ENCODE data around the gene PIK3R4.

PIK3R4 gene

DNA sequence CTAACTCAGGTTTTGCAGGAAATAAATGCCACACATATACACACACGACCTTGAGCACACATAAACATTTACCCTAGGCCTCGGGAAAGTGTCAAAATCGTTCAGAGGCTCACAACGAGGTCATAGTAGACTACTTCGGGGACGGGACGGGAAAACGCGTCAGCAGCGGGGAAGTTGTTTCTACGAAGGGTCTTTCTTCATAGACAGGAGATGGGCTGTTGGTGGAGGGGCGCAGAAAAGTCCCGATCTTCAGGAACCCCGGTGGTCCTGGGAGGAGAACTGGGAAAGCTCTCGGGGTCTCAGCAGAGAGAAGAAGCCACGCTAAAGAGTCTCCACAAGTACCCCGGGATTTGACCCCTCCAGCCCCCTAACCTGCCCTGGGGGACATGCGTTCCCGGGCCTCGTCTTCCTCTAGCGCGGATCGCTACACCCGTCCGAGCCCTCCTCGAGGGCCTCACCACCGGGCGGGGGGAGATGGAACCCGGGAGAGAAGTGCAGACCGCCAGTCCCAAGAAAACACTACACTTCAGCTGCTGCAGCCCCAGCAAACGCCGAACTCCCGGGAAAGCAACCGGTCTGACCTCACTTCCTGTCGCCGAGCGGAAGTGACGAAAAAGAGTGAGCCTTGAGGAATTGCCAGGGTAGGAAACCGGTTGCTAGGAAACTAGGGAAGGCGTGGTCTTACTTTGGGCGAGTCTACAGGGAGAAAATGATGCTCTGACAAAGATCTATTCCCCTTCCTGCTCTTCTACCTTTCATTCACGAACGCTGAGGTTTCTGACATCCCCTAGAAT is at the start of gene PIK3R4:
TSS of gene PIK3R4 (minus strand) at position 584 of the 794 bp plus-strand sequence. CDS start 1,611 bp downstream, outside the sequence.
- no peaks in the 10 kb centered on the region for H3K36me3 ChIP-seq (ENCODE audit: control insufficient read depth, insufficient read depth, low read length)
- peak within 1 kb of the TSS; percentile 90 for H3K9ac ChIP-seq (ENCODE audit: low read length)
- no peaks in the 10 kb centered on the region for H3K27me3 ChIP-seq (ENCODE audit: control insufficient read depth, insufficient read depth, low read length)
- peaks cover 7% of the 10 kb centered on the region for H3K4me1 ChIP-seq (ENCODE audit: control insufficient read depth, insufficient read depth, low read length)
- H3K9me3 ChIP-seq (ENCODE audit: control insufficient read depth, low read length) = no peaks in the 10 kb centered on the region
- peak within 1 kb of the TSS; percentile 58 for H3K4me3 ChIP-seq (ENCODE audit: low read length)

DNA sequence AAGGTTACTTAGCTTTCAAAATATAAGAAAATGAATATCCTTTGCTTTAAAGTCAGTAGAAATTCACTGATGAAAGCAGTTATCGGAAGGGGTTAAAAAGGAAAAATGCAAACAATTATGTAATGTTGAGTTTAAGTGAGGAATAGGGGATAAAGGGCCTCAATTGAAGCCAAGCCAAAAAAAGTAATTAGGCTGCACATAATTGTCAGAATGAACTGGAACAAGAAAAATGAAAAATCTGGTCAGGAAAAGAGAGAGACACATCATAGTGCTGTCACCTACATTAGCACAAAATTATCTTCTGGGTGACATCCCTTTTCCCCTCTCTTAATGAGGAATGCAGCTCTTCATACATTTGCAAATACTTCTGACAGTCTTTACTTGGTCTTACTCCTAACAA is 48.8 kb upstream of the PIK3R4 start:
- peaks cover 3% of the 10 kb centered on the region for H3K4me1 ChIP-seq (ENCODE audit: control insufficient read depth, insufficient read depth, low read length)
- H3K36me3 ChIP-seq (ENCODE audit: control insufficient read depth, insufficient read depth, low read length) = no peaks in the 10 kb centered on the region
- no peak overlapping the region for H3K4me3 ChIP-seq (ENCODE audit: low read length)
- H3K9me3 ChIP-seq (ENCODE audit: control insufficient read depth, low read length) = no peaks in the 10 kb centered on the region
- no peak overlapping the region for H3K9ac ChIP-seq (ENCODE audit: low read length)
- H3K27me3 ChIP-seq (ENCODE audit: control insufficient read depth, insufficient read depth, low read length) = no peaks in the 10 kb centered on the region

DNA sequence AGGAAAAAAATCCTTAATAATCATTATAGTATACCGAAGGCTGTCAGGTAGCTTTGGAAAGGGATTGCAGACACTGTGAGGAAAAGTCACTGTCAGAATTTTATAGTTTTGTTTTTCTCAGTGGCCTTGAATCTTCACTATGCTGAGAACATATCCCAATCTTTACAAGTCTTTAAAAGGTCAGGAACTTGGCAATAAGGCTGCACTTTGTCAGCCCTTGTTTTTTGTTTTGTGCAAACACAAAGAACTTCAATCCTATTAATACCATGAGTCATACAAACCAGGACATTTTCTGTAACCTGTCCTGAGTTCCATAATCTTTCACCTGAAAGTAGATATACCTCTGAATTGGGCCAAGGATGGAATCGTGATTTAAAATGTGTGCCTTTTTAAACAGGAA is 45.6 kb upstream of the PIK3R4 start:
- Histone ChIP-seq H3K9ac (ENCODE audit: low read length) (no peak overlapping the region), H3K4me3 (ENCODE audit: low read length) (no peak overlapping the region), H3K9me3 (ENCODE audit: control insufficient read depth, low read length) (no peaks in the 10 kb centered on the region), H3K27me3 (ENCODE audit: control insufficient read depth, insufficient read depth, low read length) (no peaks in the 10 kb centered on the region), H3K36me3 (ENCODE audit: control insufficient read depth, insufficient read depth, low read length) (no peaks in the 10 kb centered on the region), H3K4me1 (ENCODE audit: control insufficient read depth, insufficient read depth, low read length) (peaks cover 23% of the 10 kb centered on the region)

DNA sequence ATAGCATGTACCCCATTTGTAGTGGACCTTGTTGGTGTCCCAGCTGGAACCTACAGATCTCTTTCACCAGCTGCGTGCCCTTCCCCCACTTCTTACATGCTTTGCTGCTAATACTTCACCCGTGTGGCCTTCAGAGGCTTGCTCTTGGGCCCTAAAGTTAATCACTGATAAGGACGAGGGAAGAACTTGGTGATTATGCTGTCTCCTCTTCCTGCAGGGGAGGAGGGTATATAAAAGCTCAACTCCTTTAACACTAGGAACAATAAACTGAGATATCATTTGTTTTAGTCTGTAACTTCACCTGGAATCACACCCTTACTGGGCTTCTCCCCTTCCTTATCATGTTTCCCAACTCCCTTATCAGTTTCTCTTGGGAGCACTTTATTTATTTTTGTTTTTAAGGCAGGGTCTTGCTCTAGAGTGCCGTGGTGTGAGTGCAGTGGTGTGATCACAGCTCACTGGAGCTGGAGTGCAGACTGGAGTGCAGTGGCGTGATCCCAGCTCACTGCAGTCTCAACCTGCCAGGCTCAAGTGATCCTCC is 43.2 kb upstream of the PIK3R4 start:
- Histone ChIP-seq H3K27me3 (ENCODE audit: control insufficient read depth, insufficient read depth, low read length) (no peaks in the 10 kb centered on the region), H3K36me3 (ENCODE audit: control insufficient read depth, insufficient read depth, low read length) (no peaks in the 10 kb centered on the region), H3K9me3 (ENCODE audit: control insufficient read depth, low read length) (no peaks in the 10 kb centered on the region)

DNA sequence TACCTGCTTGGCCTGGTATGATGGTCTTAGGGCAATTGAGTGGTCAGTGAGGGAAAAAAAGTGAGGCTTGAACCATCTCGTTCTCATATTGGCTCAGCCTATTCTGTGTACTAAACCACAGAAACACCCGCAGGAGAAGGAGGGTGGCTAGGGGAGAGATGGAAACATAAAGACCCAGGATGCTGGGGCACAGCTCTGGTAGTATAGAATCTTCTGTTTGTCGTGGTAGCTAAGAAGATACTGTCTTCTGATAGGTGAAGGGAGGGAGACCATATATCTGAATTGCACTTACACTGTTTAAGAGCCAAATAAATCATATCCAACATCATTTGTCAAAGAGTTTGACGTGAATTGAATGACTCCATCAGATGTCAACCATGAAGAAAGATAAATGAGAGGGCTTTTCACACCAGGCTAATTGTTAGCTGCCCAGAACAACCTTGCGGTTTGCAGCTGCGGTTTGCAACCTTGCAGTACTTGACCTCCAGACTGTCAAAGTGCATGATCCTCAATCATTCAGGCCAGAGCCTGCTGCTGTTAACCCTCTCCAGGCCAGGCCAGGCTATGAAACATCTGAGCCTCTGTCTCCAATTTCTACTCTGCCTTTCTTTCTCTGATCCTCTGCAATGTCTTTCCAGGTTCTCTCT is 40.9 kb upstream of the PIK3R4 start:
- Histone ChIP-seq H3K27me3 (ENCODE audit: control insufficient read depth, insufficient read depth, low read length) (no peaks in the 10 kb centered on the region), H3K36me3 (ENCODE audit: control insufficient read depth, insufficient read depth, low read length) (no peaks in the 10 kb centered on the region), H3K4me1 (ENCODE audit: control insufficient read depth, insufficient read depth, low read length) (peaks cover 27% of the 10 kb centered on the region), H3K9ac (ENCODE audit: low read length) (no peak overlapping the region), H3K4me3 (ENCODE audit: low read length) (no peak overlapping the region), H3K9me3 (ENCODE audit: control insufficient read depth, low read length) (no peaks in the 10 kb centered on the region)

More for the DNA sequence above, 43.2 kb upstream of the PIK3R4 start:
- no peak overlapping the region for H3K4me3 ChIP-seq (ENCODE audit: low read length)
- peaks cover 24% of the 10 kb centered on the region for H3K4me1 ChIP-seq (ENCODE audit: control insufficient read depth, insufficient read depth, low read length)
- H3K9ac ChIP-seq (ENCODE audit: low read length) = no peak overlapping the region

DNA sequence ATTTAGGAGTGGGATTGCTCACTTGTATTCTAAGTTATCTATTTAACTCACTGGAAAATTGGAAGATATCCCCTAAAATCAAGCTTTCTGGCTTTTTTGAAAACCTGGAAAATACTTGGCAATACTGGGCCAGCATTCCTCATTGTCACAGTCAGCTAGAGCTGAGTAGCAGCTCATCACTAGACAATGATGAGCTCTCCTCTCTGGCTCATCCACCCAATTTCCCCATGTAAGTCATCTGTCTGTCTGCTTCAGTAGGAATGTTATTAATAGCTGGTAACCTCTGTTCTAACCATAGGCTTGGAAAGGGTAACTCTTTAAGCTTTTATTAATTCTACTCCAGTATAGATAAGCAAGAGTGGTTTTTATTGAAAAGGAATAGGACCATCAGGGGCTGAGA is 39.7 kb upstream of the PIK3R4 start:
- Histone ChIP-seq H3K27me3 (ENCODE audit: control insufficient read depth, insufficient read depth, low read length) (no peaks in the 10 kb centered on the region), H3K9me3 (ENCODE audit: control insufficient read depth, low read length) (no peaks in the 10 kb centered on the region), H3K4me1 (ENCODE audit: control insufficient read depth, insufficient read depth, low read length) (peaks cover 24% of the 10 kb centered on the region), H3K9ac (ENCODE audit: low read length) (no peak overlapping the region), H3K4me3 (ENCODE audit: low read length) (no peak overlapping the region), H3K36me3 (ENCODE audit: control insufficient read depth, insufficient read depth, low read length) (no peaks in the 10 kb centered on the region)

DNA sequence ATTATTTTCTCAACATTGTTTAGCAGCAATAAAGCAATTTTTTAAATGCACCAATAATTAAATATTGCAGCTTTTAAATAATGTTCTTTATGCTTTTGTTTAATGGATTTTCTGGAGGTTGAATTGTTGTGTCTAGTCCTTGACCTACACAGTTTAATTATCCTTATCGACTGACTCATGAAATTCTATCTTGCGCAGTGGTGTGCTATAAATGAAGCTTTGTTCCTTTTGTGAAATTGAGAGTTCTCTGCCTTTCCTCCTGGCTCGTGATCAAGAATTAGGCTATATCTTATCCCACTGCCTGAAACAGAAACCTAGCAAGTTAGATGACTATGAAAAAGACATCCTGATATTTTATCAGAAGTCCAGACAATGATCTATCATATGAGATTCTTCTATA is 37.0 kb upstream of the PIK3R4 start:
- H3K4me1 ChIP-seq (ENCODE audit: control insufficient read depth, insufficient read depth, low read length) = peaks cover 14% of the 10 kb centered on the region
- H3K4me3 ChIP-seq (ENCODE audit: low read length) = no peak overlapping the region

DNA sequence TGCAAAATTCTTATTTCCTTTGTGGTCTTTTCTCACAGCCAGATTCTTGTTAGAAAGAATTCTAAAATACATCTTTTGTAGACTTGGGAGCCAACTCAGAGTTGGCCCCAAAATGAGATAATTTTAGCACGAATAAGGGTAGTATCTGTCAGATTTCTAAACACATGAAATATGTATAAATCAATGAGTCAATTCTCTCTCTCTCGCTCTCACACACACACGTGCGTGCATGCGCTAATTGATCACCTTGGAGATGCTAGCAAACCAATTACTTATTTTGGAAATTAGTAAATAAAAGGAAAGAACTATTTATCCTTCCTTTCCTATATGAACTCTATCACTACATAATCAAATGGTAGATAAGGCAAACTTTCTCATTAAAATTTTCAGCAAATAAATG is 32.9 kb upstream of the PIK3R4 start:
- Histone ChIP-seq H3K27me3 (ENCODE audit: control insufficient read depth, insufficient read depth, low read length) (no peaks in the 10 kb centered on the region), H3K4me1 (ENCODE audit: control insufficient read depth, insufficient read depth, low read length) (peaks cover 4% of the 10 kb centered on the region), H3K9me3 (ENCODE audit: control insufficient read depth, low read length) (no peaks in the 10 kb centered on the region), H3K4me3 (ENCODE audit: low read length) (no peak overlapping the region), H3K36me3 (ENCODE audit: control insufficient read depth, insufficient read depth, low read length) (no peaks in the 10 kb centered on the region), H3K9ac (ENCODE audit: low read length) (no peak overlapping the region)

More for the DNA sequence above, 37.0 kb upstream of the PIK3R4 start:
- H3K9ac ChIP-seq (ENCODE audit: low read length) = no peak overlapping the region
- no peaks in the 10 kb centered on the region for H3K27me3 ChIP-seq (ENCODE audit: control insufficient read depth, insufficient read depth, low read length)
- no peaks in the 10 kb centered on the region for H3K9me3 ChIP-seq (ENCODE audit: control insufficient read depth, low read length)
- no peaks in the 10 kb centered on the region for H3K36me3 ChIP-seq (ENCODE audit: control insufficient read depth, insufficient read depth, low read length)

DNA sequence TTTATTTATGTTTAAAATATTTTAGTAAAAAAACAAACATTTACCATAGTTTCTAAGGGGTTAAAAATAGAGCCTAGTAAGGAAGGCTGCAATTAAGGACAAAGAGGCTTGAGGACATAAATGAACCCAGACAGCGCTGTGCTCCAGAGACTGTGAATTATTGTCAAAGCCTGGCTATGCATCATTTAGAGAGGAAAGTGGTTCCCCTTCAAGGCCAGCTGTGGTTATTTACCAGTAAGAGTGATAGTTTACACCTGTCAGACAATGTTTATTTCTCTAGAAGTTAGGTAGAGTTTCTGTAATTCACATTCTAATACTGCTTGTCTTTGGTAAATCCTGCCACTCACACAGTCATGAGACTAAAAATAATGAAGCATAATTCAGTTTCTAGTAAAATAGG is 32.4 kb upstream of the PIK3R4 start:
- H3K4me1 ChIP-seq (ENCODE audit: control insufficient read depth, insufficient read depth, low read length) = peaks cover 9% of the 10 kb centered on the region
- no peaks in the 10 kb centered on the region for H3K9me3 ChIP-seq (ENCODE audit: control insufficient read depth, low read length)
- no peaks in the 10 kb centered on the region for H3K36me3 ChIP-seq (ENCODE audit: control insufficient read depth, insufficient read depth, low read length)
- no peak overlapping the region for H3K4me3 ChIP-seq (ENCODE audit: low read length)
- no peak overlapping the region for H3K9ac ChIP-seq (ENCODE audit: low read length)
- no peaks in the 10 kb centered on the region for H3K27me3 ChIP-seq (ENCODE audit: control insufficient read depth, insufficient read depth, low read length)

DNA sequence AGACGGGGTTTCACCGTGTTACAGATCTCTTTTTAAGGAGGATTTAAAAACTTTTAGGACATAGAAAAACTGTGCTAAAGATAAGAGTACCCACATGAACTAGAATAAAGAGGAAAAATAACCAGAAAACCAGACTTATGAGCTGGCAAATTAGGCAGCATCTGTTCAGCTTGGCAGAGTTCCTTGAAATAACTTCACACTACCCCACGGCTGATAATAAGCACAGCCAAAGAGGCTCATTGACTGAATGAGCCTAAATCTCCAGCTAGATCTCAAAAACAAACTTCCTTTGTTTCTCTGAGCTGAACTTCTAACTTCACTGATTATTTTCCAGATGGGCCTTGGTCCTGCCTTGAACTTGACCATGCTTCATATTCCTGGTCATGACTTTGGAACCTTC is 26.7 kb upstream of the PIK3R4 start:
- no peaks in the 10 kb centered on the region for H3K9me3 ChIP-seq (ENCODE audit: control insufficient read depth, low read length)
- no peak overlapping the region for H3K4me3 ChIP-seq (ENCODE audit: low read length)

DNA sequence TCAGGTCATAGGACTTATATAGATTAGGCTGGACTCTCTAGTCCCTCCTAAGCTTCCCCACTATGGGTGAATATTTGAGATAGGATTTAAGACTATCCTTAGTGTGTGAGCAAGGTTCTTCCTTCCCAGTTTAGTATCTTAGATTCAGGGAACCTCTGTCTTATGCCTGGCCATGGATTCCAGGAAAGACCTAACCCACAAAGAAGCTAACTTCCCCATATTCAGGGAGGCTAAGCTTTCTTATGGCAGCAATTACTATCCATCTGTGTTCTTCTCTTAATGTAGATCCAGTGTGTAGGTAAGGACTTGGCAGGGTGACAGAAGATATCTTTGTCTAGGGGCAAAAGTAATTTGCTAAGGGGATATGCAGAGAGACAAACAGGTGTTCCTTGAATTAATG is 25.5 kb upstream of the PIK3R4 start:
- no peaks in the 10 kb centered on the region for H3K27me3 ChIP-seq (ENCODE audit: control insufficient read depth, insufficient read depth, low read length)
- H3K4me1 ChIP-seq (ENCODE audit: control insufficient read depth, insufficient read depth, low read length) = peaks cover 16% of the 10 kb centered on the region
- no peak overlapping the region for H3K9ac ChIP-seq (ENCODE audit: low read length)
- no peaks in the 10 kb centered on the region for H3K9me3 ChIP-seq (ENCODE audit: control insufficient read depth, low read length)
- no peaks in the 10 kb centered on the region for H3K36me3 ChIP-seq (ENCODE audit: control insufficient read depth, insufficient read depth, low read length)
- H3K4me3 ChIP-seq (ENCODE audit: low read length) = no peak overlapping the region

More for the DNA sequence above, 26.7 kb upstream of the PIK3R4 start:
- Histone ChIP-seq H3K4me1 (ENCODE audit: control insufficient read depth, insufficient read depth, low read length) (peaks cover 16% of the 10 kb centered on the region), H3K27me3 (ENCODE audit: control insufficient read depth, insufficient read depth, low read length) (no peaks in the 10 kb centered on the region), H3K9ac (ENCODE audit: low read length) (no peak overlapping the region), H3K36me3 (ENCODE audit: control insufficient read depth, insufficient read depth, low read length) (no peaks in the 10 kb centered on the region)

DNA sequence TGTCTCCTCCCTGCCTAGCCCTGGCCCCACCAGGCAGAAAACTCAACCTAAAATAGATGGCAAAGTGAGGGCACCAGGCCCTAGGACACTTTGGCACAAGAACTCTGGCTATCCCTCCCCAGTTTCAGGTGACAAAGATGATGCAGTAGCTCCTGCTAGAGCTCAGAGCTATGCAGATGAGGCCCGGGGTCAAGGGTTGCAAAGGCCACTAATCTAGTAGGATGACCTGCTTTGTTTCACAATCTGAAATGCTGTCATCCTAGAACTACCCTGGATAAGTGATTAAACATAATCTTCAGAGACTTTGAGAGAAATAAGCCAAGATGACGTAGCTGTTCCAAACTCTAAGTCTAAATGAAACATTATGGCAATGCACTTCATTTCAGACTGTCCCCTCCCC is 24.0 kb upstream of the PIK3R4 start:
- Histone ChIP-seq H3K4me3 (ENCODE audit: low read length) (no peak overlapping the region), H3K36me3 (ENCODE audit: control insufficient read depth, insufficient read depth, low read length) (no peaks in the 10 kb centered on the region), H3K27me3 (ENCODE audit: control insufficient read depth, insufficient read depth, low read length) (no peaks in the 10 kb centered on the region), H3K9ac (ENCODE audit: low read length) (no peak overlapping the region), H3K9me3 (ENCODE audit: control insufficient read depth, low read length) (no peaks in the 10 kb centered on the region), H3K4me1 (ENCODE audit: control insufficient read depth, insufficient read depth, low read length) (peaks cover 16% of the 10 kb centered on the region)
